ENCODE measurements around the gene SAPCD1. TPM values are rescaled to one million over a fixed set of nuclear protein-coding genes. Genes with fewer than 3 reads are reported as not detected.

The SAPCD1 gene
- total RNA-seq = 1 to 10 TPM; 3.4 to 9.5 TPM
- polyA plus RNA-seq (ENCODE audit: insufficient read length in 2 of 2) = 10 to 100 TPM; 10.5 to 11.1 TPM
- long read RNA-seq, donor 1, partial matches to known transcripts = 0 of 1 reads
- long read RNA-seq, donor 1, other reads (novel, unspliced or antisense) = 0 of 1 reads
- long read RNA-seq, donor 2 = 0 reads
- long read RNA-seq, donor 3 = 0 reads
- long read RNA-seq, donor 4, partial matches to known transcripts = 5 of 8 reads
- long read RNA-seq, donor 4, other reads (novel, unspliced or antisense) = 0 of 8 reads

DNA sequence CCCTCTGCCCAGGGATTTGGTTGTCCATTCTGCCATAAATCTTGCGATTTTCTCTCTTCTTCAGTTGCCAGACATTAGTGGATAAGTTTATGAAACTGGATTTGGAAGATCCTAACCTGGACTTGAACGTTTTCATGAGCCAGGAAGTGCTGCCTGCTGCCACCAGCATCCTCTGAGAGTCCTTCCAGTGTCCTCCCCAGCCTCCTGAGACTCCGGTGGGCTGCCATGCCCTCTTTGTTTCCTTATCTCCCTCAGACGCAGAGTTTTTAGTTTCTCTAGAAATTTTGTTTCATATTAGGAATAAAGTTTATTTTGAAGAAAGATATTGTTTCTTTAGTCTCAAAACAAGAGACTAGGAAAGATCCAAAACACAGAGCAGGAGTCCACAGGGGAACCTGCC is at the start of gene SAPCD1:
Gene SAPCD1, plus strand, starts transcription at position 301 of the 400 bp plus-strand sequence. CDS start 399 bp downstream, outside the sequence.
- DNase-seq (ENCODE audit: low read depth in 4 of 6, low spot score in 6 of 6) = no peak
- H3K27me3 ChIP-seq (ENCODE audit: control insufficient read depth, insufficient read depth, low read length) = no peaks in the 10 kb centered on the region

DNA sequence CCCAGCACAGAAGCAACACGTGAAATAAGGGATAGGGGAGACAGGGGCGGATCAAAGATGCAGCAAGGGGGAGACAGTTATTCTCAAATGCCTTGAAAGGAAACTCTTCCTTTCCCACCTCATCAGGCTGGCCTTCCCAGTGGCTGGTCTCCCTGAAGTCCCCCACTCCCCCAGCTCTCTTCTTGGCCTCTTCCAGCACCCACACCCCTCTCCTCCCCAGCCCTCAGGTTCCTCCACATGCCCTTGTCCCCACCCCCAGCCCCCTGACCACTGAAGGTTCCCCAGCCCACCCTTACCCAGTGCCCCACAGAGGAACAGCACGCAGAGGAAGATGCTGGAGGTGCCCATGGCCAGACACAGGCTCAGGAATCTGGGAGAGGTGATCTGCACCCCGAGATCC is 49.0 kb upstream of the SAPCD1 start:
- no peak for DNase-seq (ENCODE audit: low read depth in 4 of 6, low spot score in 6 of 6)
- H3K4me1 ChIP-seq (ENCODE audit: control insufficient read depth, insufficient read depth, low read length) = peaks cover 23% of the 10 kb centered on the region
- H3K27ac ChIP-seq (ENCODE audit: low read depth, low read length) = peak overlapping the region; percentile 81
- no peaks in the 10 kb centered on the region for H3K9me3 ChIP-seq (ENCODE audit: control insufficient read depth, insufficient read depth, low read length)
- no peak overlapping the region for H3K4me3 ChIP-seq (ENCODE audit: low read depth, low read length)
- WGBS (ENCODE audit: insufficient coverage) = no CpG with 5 or more reads among the region's 4 CpGs
- H3K36me3 ChIP-seq (ENCODE audit: control insufficient read depth, insufficient read depth, low read length) = no peaks in the 10 kb centered on the region
- no peaks in the 10 kb centered on the region for H3K27me3 ChIP-seq (ENCODE audit: control insufficient read depth, insufficient read depth, low read length)

More for the DNA sequence above, at the start of gene SAPCD1:
- Histone ChIP-seq H3K4me1 (ENCODE audit: control insufficient read depth, insufficient read depth, low read length) (peaks cover 31% of the 10 kb centered on the region), H3K4me3 (ENCODE audit: low read depth, low read length) (no peak within 1 kb of the TSS), H3K9me3 (ENCODE audit: control insufficient read depth, insufficient read depth, low read length) (no peaks in the 10 kb centered on the region), H3K36me3 (ENCODE audit: control insufficient read depth, insufficient read depth, low read length) (peaks cover 34% of the 10 kb centered on the region), H3K27ac (ENCODE audit: low read depth, low read length) (peak within 1 kb of the TSS; percentile 90)
- 43% methylated on average over 1 of the region's 4 CpGs for WGBS (ENCODE audit: insufficient coverage)

DNA sequence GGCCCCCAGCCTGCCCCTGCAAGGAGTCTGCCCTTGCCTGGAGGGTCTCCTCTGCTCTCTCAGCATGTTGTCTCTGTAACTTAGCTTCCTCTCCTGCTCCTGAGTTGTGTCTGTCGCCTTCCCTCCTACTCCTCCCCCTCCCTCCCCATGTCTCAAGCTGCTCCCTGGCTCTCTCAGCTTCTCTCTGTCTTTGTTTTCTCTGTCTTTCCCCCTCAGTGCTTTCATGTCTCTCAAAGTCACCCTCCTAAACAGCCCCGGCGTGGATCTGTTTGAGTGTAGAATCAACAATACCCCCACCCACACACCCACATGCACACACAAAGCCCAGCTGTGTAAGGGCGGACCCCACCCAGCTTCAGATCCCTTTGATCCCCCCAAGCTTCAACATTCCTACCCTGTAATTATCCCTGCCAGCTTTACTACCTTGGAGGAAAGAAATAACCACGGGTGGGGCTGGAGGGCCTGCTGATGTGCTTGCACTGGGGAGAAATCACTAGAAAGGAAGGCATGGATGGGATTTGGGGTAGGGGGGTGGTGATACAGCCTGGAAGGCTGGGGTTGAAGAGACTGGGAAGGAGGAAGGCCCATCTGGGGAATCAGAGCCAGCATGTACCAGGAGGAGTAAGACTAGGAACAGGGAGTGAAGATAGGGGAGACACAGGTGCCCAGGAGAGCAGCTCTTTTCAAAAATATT is 48.3 kb upstream of the SAPCD1 start:
- no peak overlapping the region for H3K4me3 ChIP-seq (ENCODE audit: low read depth, low read length)
- peaks cover 23% of the 10 kb centered on the region for H3K4me1 ChIP-seq (ENCODE audit: control insufficient read depth, insufficient read depth, low read length)

DNA sequence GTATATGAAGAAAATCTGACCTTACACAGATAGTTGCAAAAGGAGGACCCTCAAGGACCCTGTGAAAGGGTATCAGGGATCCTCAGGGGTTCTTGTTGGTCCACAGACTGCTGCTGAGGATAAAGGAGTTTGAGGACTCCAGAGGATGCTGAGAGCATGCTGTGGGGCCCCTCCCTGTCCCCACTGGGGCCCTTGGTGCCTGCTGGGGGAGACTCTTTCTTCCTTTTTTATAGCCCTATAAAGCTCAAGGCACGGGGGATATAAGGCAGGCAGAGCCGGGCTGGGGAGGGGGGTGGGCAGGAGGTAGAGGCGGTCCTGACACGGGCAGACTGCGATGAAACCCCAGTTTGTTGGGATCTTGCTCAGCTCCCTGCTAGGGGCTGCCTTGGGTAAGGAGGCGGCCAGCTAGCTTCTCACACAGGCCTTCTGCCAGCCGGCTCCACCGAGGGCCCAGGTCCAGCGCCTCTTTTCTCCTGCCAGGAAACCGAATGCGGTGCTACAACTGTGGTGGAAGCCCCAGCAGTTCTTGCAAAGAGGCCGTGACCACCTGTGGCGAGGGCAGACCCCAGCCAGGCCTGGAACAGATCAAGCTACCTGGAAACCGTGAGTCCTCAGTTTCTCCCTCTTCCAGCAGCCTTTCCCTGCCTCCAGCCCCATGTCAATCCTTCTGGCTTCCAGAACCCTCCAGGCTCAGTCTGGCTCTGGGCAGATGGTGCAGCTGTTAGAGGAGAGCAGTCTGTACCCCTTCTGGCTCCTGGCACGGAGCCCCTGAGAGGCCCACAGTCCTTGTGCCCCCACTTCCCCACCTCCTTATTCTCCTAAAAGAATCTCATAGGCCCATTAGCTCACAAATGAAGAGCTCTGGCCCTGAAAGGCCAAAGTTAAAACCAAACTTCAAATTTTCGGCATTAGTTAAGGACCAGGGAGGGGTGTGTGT is 47.2 kb upstream of the SAPCD1 start, which contains the start of gene LY6G6D:
Gene LY6G6D, plus strand, starts transcription at position 327 of the 937 bp plus-strand sequence. Its CDS starts 8 bp downstream, at position 335.
- Histone ChIP-seq H3K4me3 (ENCODE audit: low read depth, low read length) (no peak within 1 kb of the TSS), H3K4me1 (ENCODE audit: control insufficient read depth, insufficient read depth, low read length) (peaks cover 23% of the 10 kb centered on the region), H3K27ac (ENCODE audit: low read depth, low read length) (peak within 1 kb of the TSS; percentile 81), H3K9me3 (ENCODE audit: control insufficient read depth, insufficient read depth, low read length) (no peaks in the 10 kb centered on the region), H3K36me3 (ENCODE audit: control insufficient read depth, insufficient read depth, low read length) (no peaks in the 10 kb centered on the region), H3K27me3 (ENCODE audit: control insufficient read depth, insufficient read depth, low read length) (no peaks in the 10 kb centered on the region)
- DNase-seq (ENCODE audit: low read depth in 4 of 6, low spot score in 6 of 6) = peak in 1 of 6 donors; percentile 82
- 29% methylated on average over 13 of the region's 16 CpGs for WGBS (ENCODE audit: insufficient coverage)

More for the DNA sequence above, 48.3 kb upstream of the SAPCD1 start:
- 12% methylated on average over 4 of the region's 5 CpGs for WGBS (ENCODE audit: insufficient coverage)
- Histone ChIP-seq H3K36me3 (ENCODE audit: control insufficient read depth, insufficient read depth, low read length) (no peaks in the 10 kb centered on the region), H3K27me3 (ENCODE audit: control insufficient read depth, insufficient read depth, low read length) (no peaks in the 10 kb centered on the region), H3K9me3 (ENCODE audit: control insufficient read depth, insufficient read depth, low read length) (no peaks in the 10 kb centered on the region), H3K27ac (ENCODE audit: low read depth, low read length) (peak overlapping the region; percentile 81)
- DNase-seq (ENCODE audit: low read depth in 4 of 6, low spot score in 6 of 6) = peak in 2 of 6 donors; percentile 49 to 85

DNA sequence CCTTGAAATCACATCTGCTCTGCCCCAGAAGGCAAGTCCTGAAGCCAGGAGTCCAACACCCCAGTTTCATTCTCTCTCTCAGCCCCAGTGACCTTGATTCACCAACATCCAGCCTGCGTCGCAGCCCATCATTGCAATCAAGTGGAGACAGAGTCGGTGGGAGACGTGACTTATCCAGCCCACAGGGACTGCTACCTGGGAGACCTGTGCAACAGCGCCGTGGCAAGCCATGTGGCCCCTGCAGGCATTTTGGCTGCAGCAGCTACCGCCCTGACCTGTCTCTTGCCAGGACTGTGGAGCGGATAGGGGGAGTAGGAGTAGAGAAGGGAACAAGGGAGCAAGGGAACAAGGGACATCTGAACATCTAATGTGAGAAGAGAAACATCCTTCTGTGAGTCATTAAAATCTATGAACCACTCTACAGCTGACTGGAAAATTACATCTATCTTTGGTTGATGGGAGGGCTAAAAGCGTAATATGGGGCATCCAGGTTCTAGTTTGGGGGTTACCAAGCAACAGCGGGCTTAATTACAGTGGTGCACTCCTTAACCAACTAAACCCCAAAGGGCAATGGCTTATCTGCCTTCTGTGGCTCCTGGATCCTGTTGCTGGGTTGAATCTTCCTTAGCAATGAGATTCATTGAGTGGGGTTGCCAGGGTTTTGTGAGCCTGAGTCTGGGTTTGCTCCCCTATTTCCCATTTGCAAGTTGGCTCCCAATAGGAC is 44.8 kb upstream of the SAPCD1 start:
- no peaks in the 10 kb centered on the region for H3K9me3 ChIP-seq (ENCODE audit: control insufficient read depth, insufficient read depth, low read length)
- H3K4me3 ChIP-seq (ENCODE audit: low read depth, low read length) = no peak overlapping the region
- H3K4me1 ChIP-seq (ENCODE audit: control insufficient read depth, insufficient read depth, low read length) = peaks cover 23% of the 10 kb centered on the region
- 44% methylated on average over 8 of the region's 10 CpGs for WGBS (ENCODE audit: insufficient coverage)
- no peak overlapping the region for H3K27ac ChIP-seq (ENCODE audit: low read depth, low read length)
- no peaks in the 10 kb centered on the region for H3K36me3 ChIP-seq (ENCODE audit: control insufficient read depth, insufficient read depth, low read length)
- peak in 1 of 6 donors; percentile 42 for DNase-seq (ENCODE audit: low read depth in 4 of 6, low spot score in 6 of 6)
- no peaks in the 10 kb centered on the region for H3K27me3 ChIP-seq (ENCODE audit: control insufficient read depth, insufficient read depth, low read length)

DNA sequence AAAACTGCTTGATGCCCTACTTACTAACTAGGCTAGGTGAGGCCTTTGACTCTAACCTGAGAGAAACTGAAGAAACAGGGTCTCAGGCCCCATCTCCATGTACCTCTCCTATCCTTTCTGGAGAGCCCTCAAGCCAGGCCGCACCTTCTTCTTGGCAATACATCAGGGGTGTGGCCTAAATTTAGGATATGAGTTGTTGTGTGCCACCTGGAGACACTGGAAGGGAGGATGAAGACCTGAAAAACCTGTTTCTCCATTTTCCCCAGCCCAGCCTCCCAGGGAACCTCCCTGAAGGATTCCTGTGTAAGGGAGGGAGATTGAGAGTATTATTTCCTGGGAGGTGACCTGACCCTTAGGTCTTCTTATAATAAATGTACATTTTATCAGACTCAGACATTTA is 44.2 kb upstream of the SAPCD1 start:
- Histone ChIP-seq H3K9me3 (ENCODE audit: control insufficient read depth, insufficient read depth, low read length) (no peaks in the 10 kb centered on the region), H3K4me3 (ENCODE audit: low read depth, low read length) (no peak overlapping the region)
- no peak for DNase-seq (ENCODE audit: low read depth in 4 of 6, low spot score in 6 of 6)

DNA sequence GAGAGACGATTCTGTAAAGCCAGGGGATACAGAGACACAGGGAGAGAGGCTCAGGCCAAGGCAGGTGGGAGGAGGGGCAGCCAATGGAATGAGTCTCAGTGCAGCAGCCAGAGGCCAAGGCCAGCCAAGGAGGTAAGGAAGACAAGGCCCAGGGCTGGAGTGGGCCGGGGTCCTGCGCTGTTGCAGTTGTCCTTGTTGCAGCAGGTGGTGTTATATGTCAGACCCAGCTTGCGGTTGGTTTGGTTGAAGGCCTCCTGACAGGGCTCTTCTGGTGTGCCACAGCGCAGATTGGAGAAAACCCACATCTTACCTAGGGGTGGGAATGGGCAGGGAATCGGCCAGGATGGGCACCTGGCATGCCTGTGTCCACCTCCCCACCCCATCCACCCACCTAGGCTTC is 43.5 kb upstream of the SAPCD1 start:
- H3K9me3 ChIP-seq (ENCODE audit: control insufficient read depth, insufficient read depth, low read length) = no peaks in the 10 kb centered on the region
- no peak overlapping the region for H3K27ac ChIP-seq (ENCODE audit: low read depth, low read length)
- no peak for DNase-seq (ENCODE audit: low read depth in 4 of 6, low spot score in 6 of 6)
- peaks cover 17% of the 10 kb centered on the region for H3K4me1 ChIP-seq (ENCODE audit: control insufficient read depth, insufficient read depth, low read length)
- H3K27me3 ChIP-seq (ENCODE audit: control insufficient read depth, insufficient read depth, low read length) = no peaks in the 10 kb centered on the region
- 89% methylated on average over 5 of the region's 6 CpGs for WGBS (ENCODE audit: insufficient coverage)
- no peak overlapping the region for H3K4me3 ChIP-seq (ENCODE audit: low read depth, low read length)
- H3K36me3 ChIP-seq (ENCODE audit: control insufficient read depth, insufficient read depth, low read length) = peaks cover 9% of the 10 kb centered on the region

More for the DNA sequence above, 44.2 kb upstream of the SAPCD1 start:
- Histone ChIP-seq H3K4me1 (ENCODE audit: control insufficient read depth, insufficient read depth, low read length) (peaks cover 23% of the 10 kb centered on the region), H3K27me3 (ENCODE audit: control insufficient read depth, insufficient read depth, low read length) (no peaks in the 10 kb centered on the region), H3K27ac (ENCODE audit: low read depth, low read length) (no peak overlapping the region), H3K36me3 (ENCODE audit: control insufficient read depth, insufficient read depth, low read length) (peaks cover 2% of the 10 kb centered on the region)
- WGBS (ENCODE audit: insufficient coverage) = no CpG with 5 or more reads among the region's 1 CpG

DNA sequence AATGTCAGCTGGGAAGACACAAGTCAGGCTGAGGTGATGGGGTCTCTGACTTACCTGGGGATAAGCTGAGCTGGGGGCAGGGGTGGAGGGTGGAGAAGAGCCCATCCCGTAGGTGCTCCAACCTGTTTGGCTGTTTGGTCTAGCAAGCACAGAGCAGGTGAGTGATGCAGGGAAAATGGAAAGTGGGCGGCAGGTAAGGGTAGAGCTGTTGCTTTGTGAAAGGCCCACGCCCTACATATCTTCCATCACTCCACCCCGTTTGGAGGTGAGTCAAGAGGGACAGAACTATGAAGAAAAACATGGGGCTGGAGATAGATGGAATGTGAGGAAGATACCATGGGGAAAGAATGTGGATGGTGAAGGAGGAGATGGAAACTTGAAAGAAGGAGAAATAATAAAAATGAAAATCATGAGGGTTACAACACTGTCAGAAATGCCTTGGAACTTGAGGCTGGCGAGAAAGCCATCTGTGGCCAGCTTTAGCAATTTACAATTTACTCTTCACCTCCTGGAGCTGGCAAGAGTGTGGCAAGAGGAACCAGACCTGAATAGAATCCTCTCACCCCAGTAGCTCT is 42.2 kb upstream of the SAPCD1 start:
- H3K36me3 ChIP-seq (ENCODE audit: control insufficient read depth, insufficient read depth, low read length) = peaks cover 21% of the 10 kb centered on the region
- H3K4me1 ChIP-seq (ENCODE audit: control insufficient read depth, insufficient read depth, low read length) = peaks cover 8% of the 10 kb centered on the region
- no peak overlapping the region for H3K4me3 ChIP-seq (ENCODE audit: low read depth, low read length)
- DNase-seq (ENCODE audit: low read depth in 4 of 6, low spot score in 6 of 6) = no peak
- H3K9me3 ChIP-seq (ENCODE audit: control insufficient read depth, insufficient read depth, low read length) = no peaks in the 10 kb centered on the region
- no peaks in the 10 kb centered on the region for H3K27me3 ChIP-seq (ENCODE audit: control insufficient read depth, insufficient read depth, low read length)
- WGBS (ENCODE audit: insufficient coverage) = 94% methylated on average over 4 of the region's 5 CpGs
- H3K27ac ChIP-seq (ENCODE audit: low read depth, low read length) = no peak overlapping the region
